Upper lobe of left lung (tissue), 6 donors: ENCODE results near the gene FUT2. TPM values are rescaled to one million over a fixed set of nuclear protein-coding genes. Genes with fewer than 3 reads are reported as not detected.
"Not testable (repeated sequence)": the region's sequence is repeated elsewhere in the genome, so short reads cannot be mapped to it uniquely, and the experiment has no call there.

Experiments
- ATAC-seq, 2 donors: fragments of 200-7000 bp; cut with Tn5 transposase; one replicate each; pipeline ENCODE4 v1.9.1; 2022; ENCODE audit warnings: mild to moderate bottlenecking in 2 of 2, moderate library complexity in 2 of 2; ENCODE audit not compliant: low FRiP score in 2 of 2
- DNase-seq, 2 donors: peaks; one replicate each; pipeline ENCODE4 v3.0.0-alpha.2; 2019 to 2020
- H3K27ac ChIP-seq, 4 donors: fragments of 200-600 bp; sonication (generic); one replicate each; pipeline ENCODE4 v1.5.1; 2016 to 2019
- H3K27me3 ChIP-seq, 4 donors: fragments of 200-600 bp; sonication (generic); one replicate each; pipeline ENCODE4 v1.5.1; 2017 to 2019
- H3K36me3 ChIP-seq, 4 donors: fragments of 200-600 bp; sonication (generic); one replicate each; pipeline ENCODE4 v1.5.1; 2016 to 2019
- H3K4me1 ChIP-seq, 4 donors: fragments of 200-600 bp; sonication (generic); one replicate each; pipeline ENCODE4 v1.5.1; 2018 to 2019
- H3K4me3 ChIP-seq, 4 donors: fragments of 200-600 bp; sonication (generic); one replicate each; pipeline ENCODE4 v1.5.1; 2017 to 2019; ENCODE audit warnings: mild to moderate bottlenecking in 2 of 4, moderate library complexity in 1 of 4
- H3K9me3 ChIP-seq, 4 donors: fragments of 200-600 bp; sonication (generic); one replicate each; pipeline ENCODE4 v1.5.1; 2018 to 2019
- EP300 ChIP-seq, 4 donors: sonication (generic); formaldehyde crosslinking; IDR thresholded peaks; one replicate each; pipeline ENCODE4 v1.5.1; 2017; ENCODE audit warnings: antibody characterized with exemption in 4 of 4, control low read depth in 2 of 4
- POLR2A ChIP-seq, 4 donors: fragments of 450-650 bp; IDR thresholded peaks; one replicate each; pipeline ENCODE4 v1.5.1; 2016 to 2017; ENCODE audit warnings: antibody characterized with exemption in 4 of 4, mild to moderate bottlenecking in 2 of 4
- POLR2AphosphoS5 ChIP-seq, 2 donors: sonication (generic); formaldehyde crosslinking; IDR thresholded peaks; one replicate each; pipeline ENCODE4 v1.5.1; 2017; ENCODE audit warnings: antibody characterized with exemption in 2 of 2
- WGBS, 2 donors: methylation state at CpG; one replicate each; pipeline ENCODE4 v1.1.5; 2017 to 2018; 5-methylcytosine and 5-hydroxymethylcytosine counted together
- total RNA-seq, 6 donors: library from RNA; depleted of rRNA in 4 of 6; stranded (reverse); fragments of >200 nt in 4 of 6; gene quantifications; one replicate each; pipeline versions ENCODE4 v1.1.0 to v1.2.1, GENCODE V29; 2016 to 2021
- TF ChIP-seq, protein P1 (sequence below), 6 experiments: fragments of 450-650 bp in 4 of 6; fragments of 200-600 bp in 2 of 6; sonication (generic) in 2 of 6; IDR thresholded peaks; one replicate each; pipeline ENCODE4 v1.5.1; 2016 to 2019; ENCODE audit warnings: antibody characterized with exemption in 6 of 6
- donor health status: DM: no; HTN: no; CAD: no; lungs with moderate emphysema.
- donor health status: DM: no; HTN: yes; CAD: no; lungs with severe emphysema.

The FUT2 gene
- total RNA-seq, 6 donors from 2014 or later = 0.15 to 4.7 (median 1.9) TPM; not detected in 1

DNA sequence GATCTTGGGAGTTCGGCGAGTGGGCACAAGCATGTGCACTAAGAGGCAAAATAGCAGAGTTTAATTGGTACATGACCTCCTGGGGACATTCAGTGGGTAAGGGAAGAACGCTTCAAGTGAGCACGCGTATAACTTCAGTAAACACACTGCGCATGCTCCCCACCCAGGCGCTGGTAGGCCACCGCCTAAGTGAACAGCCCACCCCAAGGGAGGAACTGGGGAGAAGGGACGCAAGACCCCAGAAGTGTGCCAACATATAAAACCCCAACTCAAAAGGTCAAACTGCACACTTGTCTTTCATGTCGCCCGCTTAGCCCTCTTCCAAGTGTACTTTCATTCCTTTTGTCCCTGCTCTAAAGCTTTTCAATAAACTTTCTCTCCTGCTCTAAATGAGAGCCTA is 12.4 kb upstream of the FUT2 start:
- ATAC-seq (peak in 1 of 2 donors; percentile 64), DNase-seq (peak; percentile 32 to 57)
- no peaks in the 10 kb centered on the region for H3K36me3 ChIP-seq
- no peak for TF ChIP-seq POLR2AphosphoS5 (IDR thresholded peaks at IDR 0.05)
- no peak for TF ChIP-seq EP300 (IDR thresholded peaks at IDR 0.05)
- no peak for TF ChIP-seq POLR2A (IDR thresholded peaks at IDR 0.05)
- TF ChIP-seq, protein P1, sequence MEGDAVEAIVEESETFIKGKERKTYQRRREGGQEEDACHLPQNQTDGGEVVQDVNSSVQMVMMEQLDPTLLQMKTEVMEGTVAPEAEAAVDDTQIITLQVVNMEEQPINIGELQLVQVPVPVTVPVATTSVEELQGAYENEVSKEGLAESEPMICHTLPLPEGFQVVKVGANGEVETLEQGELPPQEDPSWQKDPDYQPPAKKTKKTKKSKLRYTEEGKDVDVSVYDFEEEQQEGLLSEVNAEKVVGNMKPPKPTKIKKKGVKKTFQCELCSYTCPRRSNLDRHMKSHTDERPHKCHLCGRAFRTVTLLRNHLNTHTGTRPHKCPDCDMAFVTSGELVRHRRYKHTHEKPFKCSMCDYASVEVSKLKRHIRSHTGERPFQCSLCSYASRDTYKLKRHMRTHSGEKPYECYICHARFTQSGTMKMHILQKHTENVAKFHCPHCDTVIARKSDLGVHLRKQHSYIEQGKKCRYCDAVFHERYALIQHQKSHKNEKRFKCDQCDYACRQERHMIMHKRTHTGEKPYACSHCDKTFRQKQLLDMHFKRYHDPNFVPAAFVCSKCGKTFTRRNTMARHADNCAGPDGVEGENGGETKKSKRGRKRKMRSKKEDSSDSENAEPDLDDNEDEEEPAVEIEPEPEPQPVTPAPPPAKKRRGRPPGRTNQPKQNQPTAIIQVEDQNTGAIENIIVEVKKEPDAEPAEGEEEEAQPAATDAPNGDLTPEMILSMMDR (IDR thresholded peaks at IDR 0.05) = no peak
- WGBS, 2 donors = 48 to 51% methylated on average over 11 of the region's 11 CpGs
- peak overlapping the region in 1 of 4 donors; percentile 23 for H3K27ac ChIP-seq
- peaks cover 0 to 9% (median 4%) of the 10 kb centered on the region in 4 donors for H3K4me1 ChIP-seq
- no peaks in the 10 kb centered on the region for H3K9me3 ChIP-seq
- H3K27me3 ChIP-seq = no peaks in the 10 kb centered on the region
- peak overlapping the region in 1 of 4 donors; percentile 29 for H3K4me3 ChIP-seq

DNA sequence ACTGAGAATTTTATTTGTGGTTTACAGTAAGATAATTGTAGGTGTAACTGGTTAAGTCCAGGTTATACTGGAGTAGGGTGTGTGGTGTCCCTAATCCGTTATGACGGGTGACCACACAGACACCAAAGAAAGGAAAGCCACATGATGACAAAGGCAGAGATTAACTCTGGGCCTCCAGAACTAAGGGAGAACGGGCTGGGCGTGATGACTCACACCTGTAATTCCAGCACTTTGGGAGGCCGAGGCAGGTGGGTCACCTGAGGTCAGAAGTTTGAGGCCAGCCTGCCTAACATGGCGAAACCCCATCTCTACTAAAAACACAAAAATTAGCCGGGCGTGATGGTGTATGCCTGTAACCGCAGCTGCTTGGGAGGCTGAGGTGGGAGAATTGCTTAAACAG is 10.2 kb upstream of the FUT2 start:
- ATAC-seq = no peak
- H3K36me3 ChIP-seq = no peaks in the 10 kb centered on the region
- WGBS, 2 donors = 85 to 91% methylated on average over 9 of the region's 9 CpGs
- H3K9me3 ChIP-seq = no peaks in the 10 kb centered on the region
- no peak for DNase-seq
- H3K27ac ChIP-seq = no peak overlapping the region
- no peak overlapping the region for H3K4me3 ChIP-seq
- peaks cover 0 to 9% (median 3%) of the 10 kb centered on the region in 4 donors for H3K4me1 ChIP-seq
- no peaks in the 10 kb centered on the region for H3K27me3 ChIP-seq
- TF ChIP-seq POLR2AphosphoS5 (IDR thresholded peaks at IDR 0.05) = no peak
- TF ChIP-seq POLR2A (IDR thresholded peaks at IDR 0.05) = no peak
- TF ChIP-seq EP300 (IDR thresholded peaks at IDR 0.05) = no peak
- TF ChIP-seq, protein P1 (IDR thresholded peaks at IDR 0.05) = no peak

GRCh38 chr19:48686088-48686487 is 9.7 kb upstream of the FUT2 start:
- Histone ChIP-seq H3K27ac (no peak overlapping the region), H3K9me3 (no peaks in the 10 kb centered on the region), H3K36me3 (no peaks in the 10 kb centered on the region), H3K4me1 (peaks cover 0 to 9% (median 3%) of the 10 kb centered on the region in 4 donors), H3K4me3 (no peak overlapping the region), H3K27me3 (no peaks in the 10 kb centered on the region)
- no peak for TF ChIP-seq EP300 (IDR thresholded peaks at IDR 0.05)
- TF ChIP-seq, protein P1 (IDR thresholded peaks at IDR 0.05) = no peak
- TF ChIP-seq POLR2A (IDR thresholded peaks at IDR 0.05) = no peak
- no peak for TF ChIP-seq POLR2AphosphoS5 (IDR thresholded peaks at IDR 0.05)
- 90 to 93% methylated on average over 3 of the region's 3 CpGs for WGBS, 2 donors
- DNase-seq (no peak), ATAC-seq (no peak)

- WGBS, 2 donors = 94 to 95% methylated on average over 7 of the region's 7 CpGs
Measured at GRCh38 chr19:48686637-48687036, 9.1 kb upstream of the FUT2 start.

DNA sequence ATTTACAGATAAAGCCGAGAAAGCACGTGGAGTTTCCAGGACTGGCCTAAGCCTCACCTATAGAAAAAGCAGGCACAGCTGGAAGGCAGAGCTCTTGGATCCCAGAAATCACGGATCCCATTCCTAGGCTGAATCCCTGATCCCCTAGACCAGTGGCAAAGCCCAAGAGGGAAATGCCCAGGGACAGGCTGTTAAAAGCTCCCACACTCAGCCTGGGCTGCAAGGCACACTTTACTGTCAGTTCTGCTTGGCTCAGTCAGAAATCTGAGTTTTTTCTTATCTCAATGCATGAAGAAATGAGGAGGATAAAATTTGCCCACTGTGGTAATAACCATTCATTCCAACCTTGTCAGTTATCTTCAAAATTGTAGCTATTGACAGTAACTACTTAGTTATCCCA is 8.0 kb upstream of the FUT2 start:
- TF ChIP-seq EP300 (IDR thresholded peaks at IDR 0.05) (no peak), POLR2A (IDR thresholded peaks at IDR 0.05) (no peak), POLR2AphosphoS5 (IDR thresholded peaks at IDR 0.05) (no peak)
- TF ChIP-seq, protein P1 (IDR thresholded peaks at IDR 0.05) = no peak
- no peaks in the 10 kb centered on the region for H3K27me3 ChIP-seq
- DNase-seq (no peak), ATAC-seq (no peak)
- no peak overlapping the region for H3K27ac ChIP-seq
- H3K4me3 ChIP-seq = no peak overlapping the region
- H3K4me1 ChIP-seq = peaks cover 0 to 9% (median 3%) of the 10 kb centered on the region in 4 donors
- H3K9me3 ChIP-seq = no peaks in the 10 kb centered on the region
- 92 to 93% methylated on average over 3 of the region's 3 CpGs for WGBS, 2 donors
- no peaks in the 10 kb centered on the region for H3K36me3 ChIP-seq

More at GRCh38 chr19:48686637-48687036, 9.1 kb upstream of the FUT2 start:
- not testable (repeated sequence) for H3K4me3 ChIP-seq, DNase-seq, H3K4me1 ChIP-seq, ATAC-seq, H3K9me3 ChIP-seq, H3K27me3 ChIP-seq, H3K36me3 ChIP-seq, H3K27ac ChIP-seq
